ENCODE results near the gene PGM3.

The PGM3 gene

DNA sequence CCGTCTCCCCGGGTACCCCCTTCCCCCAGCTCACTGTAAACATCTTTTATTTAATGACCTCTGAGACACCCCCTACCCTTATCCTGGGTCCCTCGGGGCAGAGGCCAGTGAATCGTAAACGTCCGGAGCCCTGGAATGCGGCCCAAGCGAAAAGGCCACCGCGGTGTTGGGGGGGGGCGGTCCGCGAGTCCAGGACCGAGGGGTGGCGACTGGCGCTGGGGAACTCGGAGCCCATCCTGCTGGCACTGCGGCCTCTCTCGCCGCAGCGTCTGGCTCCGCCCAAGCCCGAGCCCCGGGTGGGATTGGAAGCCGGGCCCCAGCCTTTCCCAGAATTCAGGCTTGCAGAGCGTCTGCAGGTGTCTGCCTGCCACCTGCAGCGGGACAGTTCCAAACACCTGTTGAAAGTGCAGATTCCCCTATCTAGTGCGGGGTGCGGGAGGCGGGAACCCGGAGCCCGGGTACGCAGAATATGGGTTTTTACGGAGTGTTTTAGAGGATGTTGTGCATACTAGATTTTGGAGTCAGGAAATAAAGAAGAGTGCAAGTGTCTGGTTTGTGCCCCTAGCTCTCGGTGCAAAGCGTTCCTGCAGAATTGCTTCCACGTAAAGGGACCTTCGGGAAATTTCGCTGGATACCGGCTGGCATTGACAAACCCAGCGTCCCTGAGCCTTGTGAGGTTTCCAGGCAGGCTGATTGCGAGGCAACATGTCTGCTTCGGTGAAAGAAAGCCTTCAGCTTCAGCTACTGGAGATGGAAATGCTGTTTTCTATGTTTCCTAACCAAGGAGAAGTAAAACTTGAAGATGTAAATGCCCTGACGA lies 892 bp upstream of the PGM3 start (continued):
- TF ChIP-seq ZNF211 (tag by site-specific recombination; IDR thresholded peaks at IDR 0.05; ENCODE audit: low read depth) (no peak), ZNF341 (tag by site-specific recombination; IDR thresholded peaks at IDR 0.05; ENCODE audit: low read depth) (no peak), OSR2 (tag by site-specific recombination; IDR thresholded peaks at IDR 0.05) (no peak), ZEB2 (tag by site-specific recombination; IDR thresholded peaks at IDR 0.05) (peak; percentile 15; the same call in 1 of the 2 replicates), IKZF3 (tag by site-specific recombination; IDR thresholded peaks at IDR 0.05) (0 out of 2 replicates have a peak, but pooled peaks have one; percentile 14), ZNF433 (tag by site-specific recombination; IDR thresholded peaks at IDR 0.05; ENCODE audit: low read depth) (no peak), ZNF626 (tag by site-specific recombination; IDR thresholded peaks at IDR 0.05) (no peak), SP2 (tag by site-specific recombination; IDR thresholded peaks at IDR 0.05) (no peak), GLIS1 (tag by site-specific recombination; IDR thresholded peaks at IDR 0.05) (peak; percentile 86), ZNF76 (tag by site-specific recombination; IDR thresholded peaks at IDR 0.05; ENCODE audit: borderline replicate concordance, low read depth) (peak; percentile 87), ZBTB1 (tag by site-specific recombination; IDR thresholded peaks at IDR 0.05) (no peak), ZNF473 (tag by site-specific recombination; IDR thresholded peaks at IDR 0.05) (no peak), ZNF335 (tag by site-specific recombination; conservative IDR thresholded peaks at IDR 0.05) (peak; percentile 86), ZXDB (tag by site-specific recombination; IDR thresholded peaks at IDR 0.05) (no peak), ZNF184 (tag by site-specific recombination; IDR thresholded peaks at IDR 0.05) (no peak), ZNF624 (tag by site-specific recombination; IDR thresholded peaks at IDR 0.05) (no peak), ZBTB8A (tag by site-specific recombination; IDR thresholded peaks at IDR 0.05) (0 out of 2 replicates have a peak, but pooled peaks have one; percentile 9), ZNF354C (tag by site-specific recombination; IDR thresholded peaks at IDR 0.05; ENCODE audit: borderline replicate concordance, low read depth) (no peak), FEZF1 (tag by site-specific recombination; IDR thresholded peaks at IDR 0.05) (no peak), TRIM28 (IDR thresholded peaks at IDR 0.05; ENCODE audit: borderline replicate concordance, low read length) (no peak)
- TF ChIP-seq, protein P1, sequence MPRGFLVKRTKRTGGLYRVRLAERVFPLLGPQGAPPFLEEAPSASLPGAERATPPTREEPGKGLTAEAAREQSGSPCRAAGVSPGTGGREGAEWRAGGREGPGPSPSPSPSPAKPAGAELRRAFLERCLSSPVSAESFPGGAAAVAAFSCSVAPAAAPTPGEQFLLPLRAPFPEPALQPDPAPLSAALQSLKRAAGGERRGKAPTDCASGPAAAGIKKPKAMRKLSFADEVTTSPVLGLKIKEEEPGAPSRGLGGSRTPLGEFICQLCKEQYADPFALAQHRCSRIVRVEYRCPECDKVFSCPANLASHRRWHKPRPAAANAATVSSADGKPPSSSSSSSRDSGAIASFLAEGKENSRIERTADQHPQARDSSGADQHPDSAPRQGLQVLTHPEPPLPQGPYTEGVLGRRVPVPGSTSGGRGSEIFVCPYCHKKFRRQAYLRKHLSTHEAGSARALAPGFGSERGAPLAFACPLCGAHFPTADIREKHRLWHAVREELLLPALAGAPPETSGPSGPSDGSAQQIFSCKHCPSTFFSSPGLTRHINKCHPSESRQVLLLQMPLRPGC (tag by site-specific recombination; IDR thresholded peaks at IDR 0.05) = no peak
- TF ChIP-seq, protein P2, sequence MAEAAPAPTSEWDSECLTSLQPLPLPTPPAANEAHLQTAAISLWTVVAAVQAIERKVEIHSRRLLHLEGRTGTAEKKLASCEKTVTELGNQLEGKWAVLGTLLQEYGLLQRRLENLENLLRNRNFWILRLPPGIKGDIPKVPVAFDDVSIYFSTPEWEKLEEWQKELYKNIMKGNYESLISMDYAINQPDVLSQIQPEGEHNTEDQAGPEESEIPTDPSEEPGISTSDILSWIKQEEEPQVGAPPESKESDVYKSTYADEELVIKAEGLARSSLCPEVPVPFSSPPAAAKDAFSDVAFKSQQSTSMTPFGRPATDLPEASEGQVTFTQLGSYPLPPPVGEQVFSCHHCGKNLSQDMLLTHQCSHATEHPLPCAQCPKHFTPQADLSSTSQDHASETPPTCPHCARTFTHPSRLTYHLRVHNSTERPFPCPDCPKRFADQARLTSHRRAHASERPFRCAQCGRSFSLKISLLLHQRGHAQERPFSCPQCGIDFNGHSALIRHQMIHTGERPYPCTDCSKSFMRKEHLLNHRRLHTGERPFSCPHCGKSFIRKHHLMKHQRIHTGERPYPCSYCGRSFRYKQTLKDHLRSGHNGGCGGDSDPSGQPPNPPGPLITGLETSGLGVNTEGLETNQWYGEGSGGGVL (tag by site-specific recombination; IDR thresholded peaks at IDR 0.05) = no peak
- TF ChIP-seq, protein P3, sequence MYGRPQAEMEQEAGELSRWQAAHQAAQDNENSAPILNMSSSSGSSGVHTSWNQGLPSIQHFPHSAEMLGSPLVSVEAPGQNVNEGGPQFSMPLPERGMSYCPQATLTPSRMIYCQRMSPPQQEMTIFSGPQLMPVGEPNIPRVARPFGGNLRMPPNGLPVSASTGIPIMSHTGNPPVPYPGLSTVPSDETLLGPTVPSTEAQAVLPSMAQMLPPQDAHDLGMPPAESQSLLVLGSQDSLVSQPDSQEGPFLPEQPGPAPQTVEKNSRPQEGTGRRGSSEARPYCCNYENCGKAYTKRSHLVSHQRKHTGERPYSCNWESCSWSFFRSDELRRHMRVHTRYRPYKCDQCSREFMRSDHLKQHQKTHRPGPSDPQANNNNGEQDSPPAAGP (tag by site-specific recombination; IDR thresholded peaks at IDR 0.05) = no peak
- TF ChIP-seq, protein P4, sequence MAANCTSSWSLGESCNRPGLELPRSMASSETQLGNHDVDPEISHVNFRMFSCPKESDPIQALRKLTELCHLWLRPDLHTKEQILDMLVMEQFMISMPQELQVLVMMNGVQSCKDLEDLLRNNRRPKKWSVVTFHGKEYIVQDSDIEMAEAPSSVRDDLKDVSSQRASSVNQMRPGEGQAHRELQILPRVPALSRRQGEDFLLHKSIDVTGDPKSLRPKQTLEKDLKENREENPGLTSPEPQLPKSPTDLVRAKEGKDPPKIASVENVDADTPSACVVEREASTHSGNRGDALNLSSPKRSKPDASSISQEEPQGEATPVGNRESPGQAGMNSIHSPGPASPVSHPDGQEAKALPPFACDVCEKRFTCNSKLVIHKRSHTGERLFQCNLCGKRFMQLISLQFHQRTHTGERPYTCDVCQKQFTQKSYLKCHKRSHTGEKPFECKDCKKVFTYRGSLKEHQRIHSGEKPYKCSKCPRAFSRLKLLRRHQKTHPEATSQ (tag by site-specific recombination; IDR thresholded peaks at IDR 0.05) = 0 out of 2 replicates have a peak, but pooled peaks have one; percentile 15
- TF ChIP-seq, protein P5, sequence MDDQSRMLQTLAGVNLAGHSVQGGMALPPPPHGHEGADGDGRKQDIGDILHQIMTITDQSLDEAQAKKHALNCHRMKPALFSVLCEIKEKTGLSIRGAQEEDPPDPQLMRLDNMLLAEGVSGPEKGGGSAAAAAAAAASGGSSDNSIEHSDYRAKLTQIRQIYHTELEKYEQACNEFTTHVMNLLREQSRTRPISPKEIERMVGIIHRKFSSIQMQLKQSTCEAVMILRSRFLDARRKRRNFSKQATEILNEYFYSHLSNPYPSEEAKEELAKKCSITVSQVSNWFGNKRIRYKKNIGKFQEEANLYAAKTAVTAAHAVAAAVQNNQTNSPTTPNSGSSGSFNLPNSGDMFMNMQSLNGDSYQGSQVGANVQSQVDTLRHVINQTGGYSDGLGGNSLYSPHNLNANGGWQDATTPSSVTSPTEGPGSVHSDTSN (CRISPR knock-in tag; IDR thresholded peaks at IDR 0.05) = no peak
- TF ChIP-seq, protein P6, sequence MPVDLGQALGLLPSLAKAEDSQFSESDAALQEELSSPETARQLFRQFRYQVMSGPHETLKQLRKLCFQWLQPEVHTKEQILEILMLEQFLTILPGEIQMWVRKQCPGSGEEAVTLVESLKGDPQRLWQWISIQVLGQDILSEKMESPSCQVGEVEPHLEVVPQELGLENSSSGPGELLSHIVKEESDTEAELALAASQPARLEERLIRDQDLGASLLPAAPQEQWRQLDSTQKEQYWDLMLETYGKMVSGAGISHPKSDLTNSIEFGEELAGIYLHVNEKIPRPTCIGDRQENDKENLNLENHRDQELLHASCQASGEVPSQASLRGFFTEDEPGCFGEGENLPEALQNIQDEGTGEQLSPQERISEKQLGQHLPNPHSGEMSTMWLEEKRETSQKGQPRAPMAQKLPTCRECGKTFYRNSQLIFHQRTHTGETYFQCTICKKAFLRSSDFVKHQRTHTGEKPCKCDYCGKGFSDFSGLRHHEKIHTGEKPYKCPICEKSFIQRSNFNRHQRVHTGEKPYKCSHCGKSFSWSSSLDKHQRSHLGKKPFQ (tag by site-specific recombination; IDR thresholded peaks at IDR 0.05) = no peak
- TF ChIP-seq, protein P7, sequence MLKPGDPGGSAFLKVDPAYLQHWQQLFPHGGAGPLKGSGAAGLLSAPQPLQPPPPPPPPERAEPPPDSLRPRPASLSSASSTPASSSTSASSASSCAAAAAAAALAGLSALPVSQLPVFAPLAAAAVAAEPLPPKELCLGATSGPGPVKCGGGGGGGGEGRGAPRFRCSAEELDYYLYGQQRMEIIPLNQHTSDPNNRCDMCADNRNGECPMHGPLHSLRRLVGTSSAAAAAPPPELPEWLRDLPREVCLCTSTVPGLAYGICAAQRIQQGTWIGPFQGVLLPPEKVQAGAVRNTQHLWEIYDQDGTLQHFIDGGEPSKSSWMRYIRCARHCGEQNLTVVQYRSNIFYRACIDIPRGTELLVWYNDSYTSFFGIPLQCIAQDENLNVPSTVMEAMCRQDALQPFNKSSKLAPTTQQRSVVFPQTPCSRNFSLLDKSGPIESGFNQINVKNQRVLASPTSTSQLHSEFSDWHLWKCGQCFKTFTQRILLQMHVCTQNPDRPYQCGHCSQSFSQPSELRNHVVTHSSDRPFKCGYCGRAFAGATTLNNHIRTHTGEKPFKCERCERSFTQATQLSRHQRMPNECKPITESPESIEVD (tag by site-specific recombination; IDR thresholded peaks at IDR 0.05) = no peak

Measured in HEK293 (cell line).